Measurements from ENCODE around the gene MREG. TPM values are rescaled to one million over a fixed set of nuclear protein-coding genes. Genes with fewer than 3 reads are reported as not detected.
A peak's percentile ranks its signal among the peaks of the same experiment; 100 is the strongest.
"Not testable (repeated sequence)": the region's sequence is repeated elsewhere in the genome, so short reads cannot be mapped to it uniquely, and the experiment has no call there.

MREG gene
- total RNA-seq, 4 donors from 2014 or later, result 37.0 to 71.2 (median 40.5) TPM

- no peak for DNase-seq
- Histone ChIP-seq H3K36me3 (no peaks in the 10 kb centered on the region), H3K27me3 (no peaks in the 10 kb centered on the region), H3K9me3 (no peaks in the 10 kb centered on the region), H3K27ac (no peak overlapping the region), H3K4me1 (peaks cover 0 to 21% (median 0%) of the 10 kb centered on the region in 3 donors), H3K4me3 (no peak overlapping the region)
- TF ChIP-seq POLR2A (IDR thresholded peaks at IDR 0.05), result no peak
- intact Hi-C loops (cut with DNase I), result no loop called here
- 47 to 61% methylated on average over 3 of the region's 3 CpGs for WGBS, 2 donors
Observed at GRCh38 chr2:215933151-215933550, 80.2 kb downstream of the MREG start.

GRCh38 chr2:215931256-215931903, 82.0 kb downstream of the MREG start:
- DNase-seq, result peak; percentile 9
- Histone ChIP-seq H3K9me3 (no peaks in the 10 kb centered on the region), H3K27ac (no peak overlapping the region), H3K36me3 (no peaks in the 10 kb centered on the region), H3K4me1 (peaks cover 0 to 12% (median 0%) of the 10 kb centered on the region in 3 donors), H3K4me3 (no peak overlapping the region), H3K27me3 (no peaks in the 10 kb centered on the region)
- TF ChIP-seq POLR2A (IDR thresholded peaks at IDR 0.05) (no peak), CTCF (IDR thresholded peaks at IDR 0.05) (peak; percentile 54 to 88 (median 78))
- WGBS, 2 donors, result 3% methylated on average over 8 of the region's 8 CpGs
- intact Hi-C loops (cut with DNase I), result no loop called here

- 64% methylated on average over 8 of the region's 8 CpGs for WGBS, 2 donors
Observed at GRCh38 chr2:215930505-215931253, 82.7 kb downstream of the MREG start.

GRCh38 chr2:215929602-215930335, 83.6 kb downstream of the MREG start:
- TF ChIP-seq CTCF (IDR thresholded peaks at IDR 0.05), result no peak
- TF ChIP-seq POLR2A (IDR thresholded peaks at IDR 0.05), result no peak
- 77 to 87% methylated on average over 6 of the region's 6 CpGs for WGBS, 2 donors
- H3K27me3 ChIP-seq, result no peaks in the 10 kb centered on the region
- H3K9me3 ChIP-seq, result no peaks in the 10 kb centered on the region
- intact Hi-C loops (cut with DNase I), result no loop called here
- H3K4me1 ChIP-seq, result peaks cover 0 to 12% (median 0%) of the 10 kb centered on the region in 3 donors
- no peak overlapping the region for H3K4me3 ChIP-seq
- no peaks in the 10 kb centered on the region for H3K36me3 ChIP-seq
- H3K27ac ChIP-seq, result no peak overlapping the region
- DNase-seq, result no peak

More at GRCh38 chr2:215930505-215931253, 82.7 kb downstream of the MREG start:
- TF ChIP-seq CTCF (IDR thresholded peaks at IDR 0.05) (no peak), POLR2A (IDR thresholded peaks at IDR 0.05) (no peak)
- Histone ChIP-seq H3K4me3 (no peak overlapping the region), H3K27me3 (no peaks in the 10 kb centered on the region), H3K27ac (no peak overlapping the region), H3K9me3 (no peaks in the 10 kb centered on the region), H3K4me1 (peaks cover 0 to 12% (median 0%) of the 10 kb centered on the region in 3 donors), H3K36me3 (no peaks in the 10 kb centered on the region)
- intact Hi-C loops (cut with DNase I), result no loop called here
- DNase-seq, result no peak

GRCh38 chr2:215928086-215928485, 85.3 kb downstream of the MREG start:
- Histone ChIP-seq H3K9me3 (no peaks in the 10 kb centered on the region), H3K27me3 (no peaks in the 10 kb centered on the region), H3K4me1 (peaks cover 0 to 12% (median 0%) of the 10 kb centered on the region in 3 donors), H3K27ac (no peak overlapping the region), H3K4me3 (no peak overlapping the region), H3K36me3 (no peaks in the 10 kb centered on the region)
- TF ChIP-seq CTCF (IDR thresholded peaks at IDR 0.05) (no peak), POLR2A (IDR thresholded peaks at IDR 0.05) (no peak)
- 71 to 88% methylated on average over 9 of the region's 11 CpGs for WGBS, 2 donors
- DNase-seq, result no peak
- intact Hi-C loops (cut with DNase I), result no loop called here

- H3K27ac ChIP-seq; H3K9me3 ChIP-seq; DNase-seq; intact Hi-C loops (cut with DNase I); H3K36me3 ChIP-seq; H3K4me3 ChIP-seq; H3K27me3 ChIP-seq: not testable (repeated sequence)
- peaks cover 0 to 12% (median 0%) of the 10 kb centered on the region in 3 donors for H3K4me1 ChIP-seq
- WGBS, 2 donors, result 88 to 90% methylated on average over 6 of the region's 6 CpGs
Observed at GRCh38 chr2:215926992-215927391, 86.4 kb downstream of the MREG start.
